H9 (cell line): ENCODE results near the gene OR6B2. TPM values are rescaled to one million over a fixed set of nuclear protein-coding genes. Genes with fewer than 3 reads are reported as not detected.

Experiments used
- DNase-seq: peaks from one replicate; pipeline ENCODE4 v3.0.0-alpha.2; 2017
- H2AFZ ChIP-seq: one replicate; pipeline ENCODE4 v1.6.1; 2013; ENCODE audit warnings: mild to moderate bottlenecking, low read length, control low read depth, moderate library complexity
- H2AK5ac ChIP-seq: 2 replicates; pipeline ENCODE4 v1.6.1; 2013; ENCODE audit warnings: low read length, control low read depth, mixed read lengths; ENCODE audit not compliant: insufficient read length
- H2BK120ac ChIP-seq: one replicate; pipeline ENCODE4 v1.6.1; 2013; ENCODE audit warnings: low read depth, mild to moderate bottlenecking, low read length, control low read depth, inconsistent platforms; ENCODE audit not compliant: poor library complexity, severe bottlenecking
- H2BK12ac ChIP-seq: 2 replicates; pipeline ENCODE4 v1.6.1; 2013; ENCODE audit warnings: low read length, control low read depth, mixed read lengths, low read depth; ENCODE audit not compliant: insufficient read length
- H2BK15ac ChIP-seq: 2 replicates; pipeline ENCODE4 v1.6.1; 2013; ENCODE audit warnings: low read depth, low read length, control low read depth
- H2BK20ac ChIP-seq: one replicate; pipeline ENCODE4 v1.6.1; 2013; ENCODE audit warnings: low read depth, mild to moderate bottlenecking, low read length, control low read depth, inconsistent platforms; ENCODE audit not compliant: poor library complexity, severe bottlenecking
- H2BK5ac ChIP-seq: 2 replicates; pipeline ENCODE4 v1.6.1; 2013; ENCODE audit warnings: low read length, control low read depth, mixed read lengths; ENCODE audit not compliant: insufficient read length
- H3K14ac ChIP-seq: 2 replicates; pipeline ENCODE4 v1.6.1; 2013; ENCODE audit warnings: low read length, control low read depth; ENCODE audit not compliant: insufficient read depth
- H3K18ac ChIP-seq: 2 replicates; pipeline ENCODE4 v1.6.1; 2013; ENCODE audit warnings: low read depth, mild to moderate bottlenecking, mixed read lengths, low read length, control low read depth; ENCODE audit not compliant: insufficient read length
- H3K23ac ChIP-seq: 2 replicates; pipeline ENCODE4 v1.6.1; 2013; ENCODE audit warnings: low read length, control low read depth, mixed read lengths, low read depth; ENCODE audit not compliant: insufficient read length
- H3K23me2 ChIP-seq: 2 replicates; pipeline ENCODE4 v1.6.1; 2013; ENCODE audit warnings: low read depth, mild to moderate bottlenecking, mixed read lengths, low read length, control low read depth; ENCODE audit not compliant: insufficient read length, poor library complexity, severe bottlenecking
- H3K27ac ChIP-seq: 2 replicates; pipeline ENCODE4 v1.5.1; 2013; ENCODE audit warnings: low read length, control low read depth, mixed read lengths, low read depth; ENCODE audit not compliant: insufficient read length
- H3K27me3 ChIP-seq: 2 replicates; pipeline ENCODE4 v1.6.1; 2013; ENCODE audit warnings: low read length, control low read depth, inconsistent platforms; ENCODE audit not compliant: insufficient read depth
- H3K4ac ChIP-seq: 2 replicates; pipeline ENCODE4 v1.6.1; 2013; ENCODE audit warnings: low read depth, mild to moderate bottlenecking, control low read depth, inconsistent platforms, low read length, moderate library complexity
- H3K4me1 ChIP-seq: 2 replicates; pipeline ENCODE4 v1.6.1; 2013; ENCODE audit warnings: low read length, control low read depth, inconsistent platforms; ENCODE audit not compliant: insufficient read depth
- H3K4me2 ChIP-seq: 2 replicates; pipeline ENCODE4 v1.6.1; 2013; ENCODE audit warnings: low read length, control low read depth, mixed read lengths; ENCODE audit not compliant: insufficient read length, insufficient read depth
- H3K56ac ChIP-seq: 2 replicates; pipeline ENCODE4 v1.6.1; 2013; ENCODE audit warnings: low read depth, mild to moderate bottlenecking, mixed read lengths, low read length, control low read depth; ENCODE audit not compliant: insufficient read length
- H3K79me1 ChIP-seq: 2 replicates; pipeline ENCODE4 v1.6.1; 2013; ENCODE audit warnings: low read depth, mild to moderate bottlenecking, moderate library complexity, low read length, control low read depth, inconsistent platforms; ENCODE audit not compliant: insufficient read depth, poor library complexity, severe bottlenecking
- H3K79me2 ChIP-seq: 2 replicates; pipeline ENCODE4 v1.6.1; 2013; ENCODE audit warnings: low read length, control low read depth, inconsistent platforms; ENCODE audit not compliant: insufficient read depth
- H3K9ac ChIP-seq: 2 replicates; pipeline ENCODE4 v1.6.1; 2013; ENCODE audit warnings: low read length, control low read depth, mixed read lengths; ENCODE audit not compliant: insufficient read length; ENCODE audit errors: extremely low read depth
- H3K9me3 ChIP-seq: one replicate; pipeline ENCODE4 v1.6.1; 2013; ENCODE audit warnings: low read depth, low read length, inconsistent platforms; ENCODE audit not compliant: control insufficient read depth
- H3T11ph ChIP-seq: one replicate; pipeline ENCODE4 v1.6.1; 2013; ENCODE audit warnings: mild to moderate bottlenecking, low read length, control low read depth, inconsistent platforms
- H4K20me1 ChIP-seq: one replicate; pipeline ENCODE4 v1.6.1; 2013; ENCODE audit not compliant: control insufficient read depth, insufficient read length, insufficient read depth
- H4K5ac ChIP-seq: 2 replicates; pipeline ENCODE4 v1.6.1; 2013; ENCODE audit warnings: low read depth, mild to moderate bottlenecking, mixed read lengths, low read length, control low read depth; ENCODE audit not compliant: insufficient read length
- H4K8ac ChIP-seq: replicated peaks from 2 replicates; pipeline ENCODE4 v1.6.1; 2013; ENCODE audit warnings: low read length, control low read depth, mixed read lengths, low read depth; ENCODE audit not compliant: insufficient read length
- H4K91ac ChIP-seq: 2 replicates; pipeline ENCODE4 v1.6.1; 2013; ENCODE audit warnings: low read depth, mild to moderate bottlenecking, moderate library complexity, mixed read lengths, low read length, control low read depth; ENCODE audit not compliant: insufficient read length
- H3K27ac Mint-ChIP-seq, 3 experiments: 2 replicates in 2 of 3; 3 replicates in 1 of 3; pipeline ENCODE4 v1.8.0; 2020 to 2021; ENCODE audit warnings: mixed read lengths in 3 of 3, mild to moderate bottlenecking in 1 of 3, moderate library complexity in 1 of 3
- H3K27me3 Mint-ChIP-seq: 2 replicates; pipeline ENCODE4 v1.8.0; 2021; ENCODE audit warnings: low read depth, mild to moderate bottlenecking, moderate library complexity, mixed read lengths
- H3K36me3 Mint-ChIP-seq, 3 experiments: 2 replicates in 2 of 3; 3 replicates in 1 of 3; pipeline ENCODE4 v1.8.0; 2020 to 2021; ENCODE audit warnings: low read depth in 3 of 3, mixed read lengths in 3 of 3; ENCODE audit not compliant: insufficient read depth in 1 of 3
- H3K4me1 Mint-ChIP-seq, 2 experiments: 2 replicates each; pipeline ENCODE4 v1.8.0; 2020; ENCODE audit warnings: mixed read lengths in 2 of 2
- H3K4me3 Mint-ChIP-seq, 2 experiments: 2 replicates in 1 of 2; 3 replicates in 1 of 2; pipeline ENCODE4 v1.8.0; 2020 to 2021; ENCODE audit warnings: mild to moderate bottlenecking in 2 of 2, mixed read lengths in 2 of 2, moderate library complexity in 1 of 2
- H3K9me3 Mint-ChIP-seq, 2 experiments: 2 replicates in 1 of 2; 3 replicates in 1 of 2; pipeline ENCODE4 v1.8.0; 2020; ENCODE audit warnings: mild to moderate bottlenecking in 2 of 2, mixed read lengths in 2 of 2, moderate library complexity in 1 of 2
- WGBS: extraction: QIAGEN DNeasy Blood & Tissue Kit; methylation state at CpG from one replicate; pipeline ENCODE4 v1.1.7; 2013; ENCODE audit warnings: missing lambda C conversion rate, low lambda C conversion rate, mixed read lengths; ENCODE audit not compliant: insufficient read length; ENCODE audit errors: extremely low coverage; 5-methylcytosine and 5-hydroxymethylcytosine counted together
- total RNA-seq: library from RNA; stranded (reverse); gene quantifications from 2 replicates; pipeline ENCODE4 v1.2.1, GENCODE V29; 2021
- TF ChIP-seq, protein P1 (sequence below): fragments of 200-600 bp; sonication (generic); conservative IDR thresholded peaks from 3 replicates; pipeline ENCODE4 v1.8.0; 2021; ENCODE audit warnings: antibody characterized with exemption, mild to moderate bottlenecking

OR6B2 gene
- total RNA-seq, 1 experiment from 2014 or later: not detected

DNA sequence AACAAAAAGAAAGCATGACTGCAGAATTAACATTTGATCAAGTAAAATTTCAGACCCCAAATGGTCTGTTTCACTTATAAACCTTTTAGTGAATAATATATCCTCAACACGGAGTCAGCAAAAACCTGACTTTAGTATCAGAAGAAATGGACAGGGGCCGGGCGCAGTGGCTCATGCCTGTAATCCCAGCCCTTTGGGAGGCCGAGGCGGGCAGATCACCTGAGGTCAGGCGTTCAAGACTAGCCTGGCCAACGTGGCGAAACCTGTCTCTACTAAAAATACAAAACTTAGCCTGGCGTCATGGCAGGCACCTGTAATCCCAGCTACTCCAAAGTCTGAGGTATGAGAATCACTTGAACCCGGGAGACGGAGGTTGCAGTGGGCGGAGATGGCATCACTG, 20.0 kb upstream of the OR6B2 start:
- TF ChIP-seq, protein P1, sequence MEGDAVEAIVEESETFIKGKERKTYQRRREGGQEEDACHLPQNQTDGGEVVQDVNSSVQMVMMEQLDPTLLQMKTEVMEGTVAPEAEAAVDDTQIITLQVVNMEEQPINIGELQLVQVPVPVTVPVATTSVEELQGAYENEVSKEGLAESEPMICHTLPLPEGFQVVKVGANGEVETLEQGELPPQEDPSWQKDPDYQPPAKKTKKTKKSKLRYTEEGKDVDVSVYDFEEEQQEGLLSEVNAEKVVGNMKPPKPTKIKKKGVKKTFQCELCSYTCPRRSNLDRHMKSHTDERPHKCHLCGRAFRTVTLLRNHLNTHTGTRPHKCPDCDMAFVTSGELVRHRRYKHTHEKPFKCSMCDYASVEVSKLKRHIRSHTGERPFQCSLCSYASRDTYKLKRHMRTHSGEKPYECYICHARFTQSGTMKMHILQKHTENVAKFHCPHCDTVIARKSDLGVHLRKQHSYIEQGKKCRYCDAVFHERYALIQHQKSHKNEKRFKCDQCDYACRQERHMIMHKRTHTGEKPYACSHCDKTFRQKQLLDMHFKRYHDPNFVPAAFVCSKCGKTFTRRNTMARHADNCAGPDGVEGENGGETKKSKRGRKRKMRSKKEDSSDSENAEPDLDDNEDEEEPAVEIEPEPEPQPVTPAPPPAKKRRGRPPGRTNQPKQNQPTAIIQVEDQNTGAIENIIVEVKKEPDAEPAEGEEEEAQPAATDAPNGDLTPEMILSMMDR: no peak

More for the DNA sequence above, 20.0 kb upstream of the OR6B2 start:
- no peak overlapping the region for H3K9ac ChIP-seq
- H3K23me2 ChIP-seq: no peaks in the 10 kb centered on the region
- Mint-ChIP-seq H3K27ac (no peak overlapping the region), H3K4me1 (peaks cover 0 to 3% of the 10 kb centered on the region in 2 experiments; a peak in 2 of 4 replicates), H3K36me3 (no peaks in the 10 kb centered on the region; a peak in 1 of 7 replicates), H3K4me3 (no peak overlapping the region), H3K27me3 (peaks cover 43% of the 10 kb centered on the region), H3K9me3 (no peaks in the 10 kb centered on the region)
- no peaks in the 10 kb centered on the region for H4K20me1 ChIP-seq
- no peak overlapping the region for H2BK5ac ChIP-seq
- H3K79me1 ChIP-seq: no peaks in the 10 kb centered on the region
- no peak overlapping the region for H2AFZ ChIP-seq
- no peak overlapping the region for H3K23ac ChIP-seq
- no peak overlapping the region for H2BK12ac ChIP-seq
- H3K27me3 ChIP-seq: peaks cover 2% of the 10 kb centered on the region; the same call in 1 of the 2 replicates
- no peak overlapping the region for H3K4me2 ChIP-seq
- no peak overlapping the region for H4K5ac ChIP-seq
- no peaks in the 10 kb centered on the region for H3K79me2 ChIP-seq
- WGBS: no CpG with 5 or more reads among the region's 12 CpGs
- H3K18ac ChIP-seq: no peak overlapping the region
- no peak overlapping the region for H2BK120ac ChIP-seq
- no peaks in the 10 kb centered on the region for H3K9me3 ChIP-seq
- no peak overlapping the region for H3K27ac ChIP-seq
- H3K56ac ChIP-seq: no peak overlapping the region
- H4K8ac ChIP-seq: no peak overlapping the region
- DNase-seq: no peak
- H4K91ac ChIP-seq: no peak overlapping the region
- no peak overlapping the region for H3K4ac ChIP-seq
- no peak overlapping the region for H3K14ac ChIP-seq
- H2BK15ac ChIP-seq: no peak overlapping the region
- no peaks in the 10 kb centered on the region for H3K4me1 ChIP-seq
- H3T11ph ChIP-seq: no peak overlapping the region
- no peak overlapping the region for H2BK20ac ChIP-seq
- H2AK5ac ChIP-seq: no peak overlapping the region
